GM21515 (cell line): ENCODE measurements around the gene PARP15.
"Not testable (repeated sequence)": the region's sequence is repeated elsewhere in the genome, so short reads cannot be mapped to it uniquely, and the experiment has no call there.

Experiments used
- ATAC-seq: cut with Tn5 transposase; IDR thresholded peaks from one replicate; pipeline ENCODE4 v1.9.1; 2021; ENCODE audit not compliant: unreplicated experiment

The PARP15 gene

DNA sequence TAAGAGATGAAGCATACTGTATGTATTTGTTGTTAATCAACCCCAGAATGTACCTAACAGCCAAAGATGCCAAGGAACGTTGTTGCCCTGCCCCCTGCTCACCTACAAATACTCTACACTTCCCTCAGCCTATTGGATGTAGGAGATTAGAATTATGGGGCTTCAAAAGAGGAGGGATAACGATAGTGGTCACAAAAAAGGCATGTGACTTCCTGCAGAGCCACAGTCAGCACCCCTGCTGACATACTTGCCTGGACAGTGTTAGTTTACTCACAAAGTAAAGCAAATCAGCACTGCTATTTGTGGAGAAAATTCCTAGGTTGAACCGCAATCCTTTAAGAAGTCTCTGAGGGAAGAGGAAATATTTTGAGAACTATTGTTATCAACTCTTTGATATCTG is 37.9 kb downstream of the PARP15 start:
- ATAC-seq, result no peak

DNA sequence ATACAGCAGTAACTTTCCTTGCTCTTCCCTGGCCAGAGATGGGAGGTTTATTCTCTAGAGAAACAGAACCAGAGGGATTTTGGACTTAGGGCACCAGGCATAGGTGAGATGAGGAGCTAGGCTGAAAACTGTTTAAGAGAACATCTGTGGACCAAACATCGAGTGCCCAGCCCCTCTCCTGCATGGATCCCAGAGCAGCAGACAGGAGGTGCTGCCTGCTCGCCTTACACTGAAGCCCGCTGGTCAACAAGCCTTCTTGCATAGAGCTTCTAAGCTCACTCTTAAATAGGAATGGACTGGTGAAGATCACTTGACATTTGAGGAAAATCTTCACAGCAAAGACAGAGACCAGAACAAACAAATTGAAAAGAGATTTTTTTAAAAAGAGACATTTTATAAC is 41.2 kb downstream of the PARP15 start:
- no peak for ATAC-seq

DNA sequence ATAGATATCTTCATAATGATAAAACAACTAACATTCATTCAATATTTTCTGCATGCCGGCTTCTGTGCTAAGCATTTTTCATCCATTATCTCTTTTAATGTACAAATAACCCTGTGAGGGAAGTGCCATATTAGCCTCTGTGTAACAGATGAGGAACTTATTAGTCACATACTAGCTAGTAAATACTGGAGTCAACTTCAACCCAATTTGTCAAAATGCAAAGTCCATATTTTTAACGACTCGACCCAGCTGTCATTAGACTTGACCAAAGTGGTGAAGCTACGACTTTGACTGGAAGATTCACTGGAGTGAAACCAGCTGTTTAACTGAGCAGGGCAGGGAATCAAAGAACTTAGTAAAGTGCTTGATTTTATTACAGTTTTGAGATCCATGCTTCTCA is 41.6 kb downstream of the PARP15 start:
- ATAC-seq, result no peak

DNA sequence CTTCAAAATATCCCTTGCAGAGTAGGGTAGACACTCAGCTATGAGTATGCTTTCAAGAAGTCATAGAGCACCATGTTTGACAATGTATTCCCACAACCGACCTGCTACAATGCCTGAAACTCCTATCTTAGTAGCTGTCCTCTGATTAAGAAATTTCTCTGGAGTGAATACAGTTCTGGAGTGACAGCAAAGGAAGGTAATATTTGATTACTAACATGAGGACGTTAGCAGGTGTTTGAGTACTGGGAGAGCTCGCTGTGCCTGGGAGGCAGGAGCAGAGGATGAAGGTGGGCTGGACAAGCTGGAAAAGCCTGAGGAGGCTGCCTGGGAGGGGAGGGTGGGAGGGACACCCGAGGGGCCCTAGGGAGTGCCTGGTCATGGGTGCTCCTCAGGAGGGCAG is 42.9 kb downstream of the PARP15 start:
- ATAC-seq, result no peak

DNA sequence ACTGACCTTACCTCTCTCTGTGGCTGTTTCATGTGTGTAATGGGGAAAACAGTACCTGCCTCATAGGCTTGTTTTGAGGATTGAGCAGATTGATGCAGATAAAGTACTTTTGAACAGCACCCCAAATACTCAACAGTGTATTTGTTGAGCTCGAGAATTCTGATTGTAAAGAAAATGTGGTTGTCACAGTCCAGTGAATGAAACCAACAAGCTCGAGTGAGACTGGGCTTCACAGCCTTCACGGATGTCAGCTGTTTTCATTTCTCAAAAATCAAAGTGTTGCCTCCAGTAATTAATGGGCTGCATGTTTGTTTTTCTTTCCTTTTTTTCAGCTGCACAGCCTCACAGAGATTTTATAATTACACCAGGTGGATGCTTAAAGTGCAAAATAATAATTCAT is 43.7 kb downstream of the PARP15 start:
- no peak for ATAC-seq

DNA sequence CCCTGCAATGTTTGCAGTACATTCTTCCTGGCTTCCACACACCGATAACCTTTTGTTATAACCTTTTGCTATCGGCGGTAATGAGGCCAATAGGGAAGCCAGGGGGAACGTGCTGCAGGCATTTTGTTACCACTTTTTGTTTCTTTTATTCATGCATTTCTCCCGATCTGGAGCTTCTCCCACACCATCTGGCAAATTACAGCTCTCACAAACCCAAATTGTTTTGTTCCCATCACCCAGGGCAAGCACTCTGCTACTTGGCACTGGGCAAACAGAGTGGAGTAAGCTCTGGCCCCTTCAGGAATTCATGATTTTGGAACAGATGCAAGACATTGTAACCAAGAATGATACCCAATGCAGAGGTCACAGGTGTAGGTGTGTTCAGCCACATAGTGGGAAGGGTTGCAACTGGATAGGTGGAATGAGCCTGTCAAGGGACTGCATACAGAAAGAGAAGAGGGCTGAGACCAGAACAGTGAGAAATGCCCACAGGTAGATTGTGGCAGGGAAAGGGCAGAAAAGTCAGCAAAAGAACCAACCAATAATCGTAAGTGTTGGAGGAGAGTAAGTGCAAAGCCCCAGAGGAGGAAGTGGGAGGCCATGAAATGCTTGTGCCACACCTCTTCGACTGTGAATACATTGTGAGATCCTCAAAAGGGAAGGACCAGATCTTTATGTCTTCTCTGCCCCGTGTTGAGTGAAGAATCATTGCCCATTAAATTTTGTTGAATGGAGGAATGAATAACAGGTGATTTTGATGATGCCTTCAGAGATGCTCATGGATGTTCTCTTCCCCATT is 45.8 kb downstream of the PARP15 start:
- ATAC-seq, result no peak

DNA sequence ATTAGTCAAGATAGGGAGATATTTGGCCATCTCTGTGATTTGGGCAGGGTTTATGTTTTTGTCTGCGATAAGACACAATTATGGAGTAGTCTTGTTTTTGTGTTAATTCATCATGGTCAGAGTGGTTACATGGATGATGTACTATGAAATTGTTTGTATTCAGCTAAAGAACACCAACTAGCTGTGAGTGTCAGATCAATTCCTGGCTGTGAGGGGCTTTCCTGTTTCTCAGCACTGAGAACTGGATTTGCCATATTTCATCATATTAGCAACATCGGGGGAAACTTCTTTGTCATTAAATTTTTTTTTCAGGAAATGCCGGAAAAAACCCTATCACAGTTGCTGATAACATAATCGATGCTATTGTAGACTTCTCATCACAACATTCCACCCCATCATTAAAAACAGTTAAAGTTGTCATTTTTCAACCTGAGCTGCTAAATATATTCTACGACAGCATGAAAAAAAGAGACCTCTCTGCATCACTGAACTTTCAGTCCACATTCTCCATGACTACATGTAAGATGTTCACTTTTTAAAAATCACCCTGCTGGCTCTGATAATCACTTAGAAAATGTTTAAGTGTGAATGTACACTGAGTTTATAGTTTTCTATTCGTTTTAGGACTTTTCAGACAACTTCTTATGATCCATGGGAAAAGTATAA is 49.2 kb downstream of the PARP15 start:
- no peak for ATAC-seq

DNA sequence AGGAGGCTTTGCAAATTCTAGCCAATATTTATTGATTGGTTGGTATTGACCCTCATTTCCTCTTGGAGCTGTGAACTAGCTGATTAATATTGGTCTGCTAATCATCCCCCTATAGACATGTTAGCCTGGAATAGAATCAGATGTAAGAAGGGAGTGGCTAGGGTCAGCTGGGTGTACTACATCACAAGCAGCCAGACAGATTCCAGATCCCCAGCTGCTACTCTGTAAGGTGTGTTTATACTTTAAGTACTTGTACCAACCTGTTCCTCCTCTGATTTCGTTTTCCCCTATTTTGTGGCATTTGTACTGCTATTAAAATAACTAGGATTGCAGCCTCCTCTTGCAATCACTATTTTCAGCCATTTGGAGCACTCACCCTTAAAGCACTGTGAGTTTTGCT is 49.9 kb downstream of the PARP15 start:
- ATAC-seq, result no peak

DNA sequence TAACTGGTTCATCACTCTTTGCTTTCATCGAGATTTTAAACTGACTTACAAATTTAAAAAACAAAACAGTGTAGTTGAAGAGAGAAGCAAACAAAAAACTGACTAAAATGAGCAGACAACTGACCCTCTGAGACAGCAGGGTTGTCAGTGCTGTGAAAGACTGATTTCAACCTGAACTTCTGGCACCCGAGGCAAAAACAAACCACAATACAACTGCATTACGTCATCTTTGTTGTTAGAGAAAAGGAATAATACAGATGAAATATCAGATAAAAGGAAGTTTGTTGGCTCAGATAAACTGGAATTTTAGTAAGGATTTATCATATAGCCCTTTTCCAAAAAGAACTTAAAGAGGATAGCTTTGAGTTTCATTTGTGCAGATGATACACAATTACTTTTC is 51.1 kb downstream of the PARP15 start:
- ATAC-seq, result no peak

DNA sequence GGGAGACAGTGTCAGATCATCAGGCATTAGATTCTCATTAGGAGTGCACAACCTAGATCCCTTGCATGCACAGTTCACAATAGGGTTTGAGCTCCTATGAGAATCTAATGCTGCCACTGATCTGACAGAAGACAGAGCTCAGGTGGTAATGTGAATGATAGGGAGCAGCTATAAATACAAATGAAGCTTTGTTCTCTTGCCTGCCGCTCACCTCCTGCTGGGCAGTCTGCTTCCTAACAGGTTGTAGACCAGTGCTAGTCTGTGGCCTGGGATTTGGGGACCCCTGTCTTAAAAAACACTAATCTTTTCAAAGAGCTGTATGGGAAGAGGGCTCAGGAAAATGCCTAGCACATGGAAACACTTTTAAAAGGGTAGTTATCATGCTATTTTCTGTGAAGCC is 52.3 kb downstream of the PARP15 start:
- ATAC-seq, result no peak

DNA sequence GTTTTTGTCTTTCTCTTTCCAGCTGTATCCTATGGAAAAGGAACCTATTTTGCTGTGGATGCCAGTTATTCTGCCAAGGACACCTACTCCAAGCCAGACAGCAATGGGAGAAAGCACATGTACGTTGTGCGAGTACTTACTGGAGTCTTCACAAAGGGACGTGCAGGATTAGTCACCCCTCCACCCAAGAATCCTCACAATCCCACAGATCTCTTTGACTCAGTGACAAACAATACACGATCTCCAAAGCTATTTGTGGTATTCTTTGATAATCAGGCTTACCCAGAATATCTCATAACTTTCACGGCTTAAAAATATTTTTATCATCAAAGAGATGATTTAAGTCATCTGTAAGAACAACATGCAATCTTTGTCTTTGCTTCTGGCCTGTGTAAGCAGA is 58.3 kb downstream of the PARP15 start:
- ATAC-seq, result no peak

DNA sequence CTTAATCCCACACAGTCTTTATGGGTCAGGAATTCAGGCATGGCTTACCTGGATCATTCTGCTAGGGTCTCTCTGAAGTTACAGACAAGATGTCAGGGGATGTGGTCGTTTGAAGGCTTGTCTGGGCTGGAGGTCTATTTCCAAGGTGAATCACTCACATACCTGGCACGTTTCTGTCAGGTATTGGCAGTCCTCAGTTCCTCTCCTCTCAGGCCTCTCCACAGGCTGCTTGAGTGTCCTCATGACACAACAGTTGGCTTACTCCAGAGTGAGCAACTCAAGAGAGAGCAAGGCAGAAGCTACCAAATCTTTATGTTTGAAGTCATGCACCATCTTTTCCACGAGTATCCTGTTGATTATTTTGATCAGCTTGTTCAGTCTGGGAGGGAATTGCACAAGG is 59.2 kb downstream of the PARP15 start:
- no peak for ATAC-seq

DNA sequence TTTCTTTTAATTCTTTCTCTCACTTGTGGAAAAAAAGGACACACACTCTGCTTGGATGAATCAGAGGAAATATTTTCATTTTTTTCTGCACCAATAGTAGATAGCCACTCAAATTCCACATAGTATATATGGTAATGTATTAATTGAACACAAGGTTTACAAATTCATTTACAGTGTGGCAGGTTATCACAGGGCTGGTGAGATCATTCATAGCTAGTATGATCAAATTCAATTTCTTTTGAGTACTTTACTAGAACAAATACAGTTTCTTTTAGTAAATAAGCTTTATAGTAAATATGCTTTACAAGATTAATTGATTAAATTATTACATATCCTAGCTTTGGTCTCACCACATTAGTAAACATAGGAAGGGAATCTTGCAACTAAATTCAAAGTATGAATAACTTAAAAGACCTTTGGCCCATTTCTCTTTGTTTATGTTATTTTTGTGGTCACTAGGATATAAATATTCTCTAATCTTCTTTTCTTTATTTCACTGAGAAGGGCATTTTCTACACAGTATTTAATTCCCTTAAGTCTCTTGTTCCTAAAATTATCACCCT is 63.1 kb downstream of the PARP15 start:
- no peak for ATAC-seq

DNA sequence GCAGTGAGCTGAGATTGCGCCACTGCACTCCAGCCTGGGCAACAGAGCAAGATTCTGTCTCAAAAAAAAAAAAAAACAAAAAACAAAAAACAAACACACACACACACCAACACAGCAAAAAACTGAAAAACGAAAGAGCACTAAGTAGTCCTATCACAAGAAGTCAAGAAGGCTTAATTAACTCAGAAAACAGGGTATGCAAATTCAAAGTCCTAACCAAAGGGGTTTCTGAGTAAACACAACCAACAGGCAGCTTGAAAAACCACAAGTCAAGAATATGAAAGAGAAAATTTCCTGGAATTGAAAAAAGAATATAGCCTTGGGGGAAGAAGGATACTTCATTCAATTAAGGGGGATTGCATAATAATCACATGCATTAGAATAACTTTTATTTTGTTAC is 65.5 kb downstream of the PARP15 start:
- peak; percentile 82 for ATAC-seq

DNA sequence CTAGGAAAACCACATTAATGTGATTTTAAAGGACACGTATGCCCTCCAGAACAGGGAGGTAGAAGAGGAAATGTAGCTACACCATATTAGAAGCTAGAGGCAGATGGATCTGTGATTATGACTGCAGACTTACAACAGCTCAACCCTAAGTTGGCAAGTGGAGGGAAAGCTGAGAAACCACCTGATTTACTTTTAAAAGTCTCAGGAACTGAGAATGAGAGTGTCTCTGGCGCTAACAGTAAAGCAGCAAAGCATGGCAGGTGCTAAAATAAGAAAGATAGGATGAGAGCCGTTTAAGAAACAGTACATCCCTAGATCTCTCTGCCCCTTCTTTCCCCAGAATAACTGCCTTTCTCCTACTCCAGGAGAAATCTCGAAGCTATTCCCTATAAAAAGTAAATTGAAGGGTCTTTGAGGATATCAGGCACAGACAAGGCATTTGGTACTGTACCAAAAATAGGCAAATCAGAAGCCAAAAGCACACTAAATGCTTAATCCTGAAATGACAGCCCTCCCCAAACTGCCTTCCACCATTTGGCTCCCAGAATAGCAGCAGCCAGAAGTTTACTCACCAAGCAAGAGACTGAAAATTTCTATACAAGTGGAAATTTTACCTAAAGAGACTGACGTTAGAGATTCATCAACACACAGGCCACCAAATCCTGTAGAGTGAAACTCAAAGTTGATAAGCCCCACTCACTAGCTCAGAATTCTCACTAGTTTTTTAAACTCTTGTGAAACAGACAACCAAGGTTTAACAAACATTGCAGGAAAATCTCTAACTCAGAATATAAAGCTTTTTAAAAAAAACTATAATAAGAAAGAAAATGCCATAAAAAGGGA is 68.9 kb downstream of the PARP15 start:
- ATAC-seq, result no peak

DNA sequence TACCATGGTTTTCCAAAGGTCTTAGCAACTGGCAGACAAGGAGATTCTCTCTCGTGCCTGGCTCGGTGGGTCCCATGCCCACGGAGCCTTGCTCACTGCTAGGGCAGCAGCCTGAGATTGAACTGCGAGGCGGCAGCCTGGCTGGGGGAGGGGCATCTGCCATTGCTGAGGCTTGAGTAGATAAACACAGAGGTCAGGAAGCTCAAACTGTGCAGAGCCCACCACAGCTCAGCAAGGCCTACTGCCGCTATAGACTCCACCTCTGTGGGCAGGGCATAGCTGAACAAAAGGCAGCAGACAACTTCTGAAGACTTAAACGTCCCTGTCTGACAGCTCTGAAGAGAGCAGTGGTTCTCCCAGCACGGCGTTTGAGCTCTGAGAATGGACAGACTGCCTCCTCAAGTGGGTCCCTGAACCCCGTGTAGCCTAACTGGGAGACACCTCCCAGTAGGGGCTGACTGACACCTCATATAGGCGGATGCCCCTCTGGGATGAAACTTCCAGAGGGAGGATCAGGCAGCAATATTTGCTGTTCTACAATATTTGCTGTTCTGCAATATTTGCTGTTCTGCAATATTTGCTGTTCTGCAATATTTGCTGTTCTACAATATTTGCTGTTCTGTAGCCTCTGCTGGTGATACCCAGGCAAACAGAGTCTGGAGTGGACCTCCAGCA is 73.9 kb downstream of the PARP15 start:
- ATAC-seq, result not testable (repeated sequence)

DNA sequence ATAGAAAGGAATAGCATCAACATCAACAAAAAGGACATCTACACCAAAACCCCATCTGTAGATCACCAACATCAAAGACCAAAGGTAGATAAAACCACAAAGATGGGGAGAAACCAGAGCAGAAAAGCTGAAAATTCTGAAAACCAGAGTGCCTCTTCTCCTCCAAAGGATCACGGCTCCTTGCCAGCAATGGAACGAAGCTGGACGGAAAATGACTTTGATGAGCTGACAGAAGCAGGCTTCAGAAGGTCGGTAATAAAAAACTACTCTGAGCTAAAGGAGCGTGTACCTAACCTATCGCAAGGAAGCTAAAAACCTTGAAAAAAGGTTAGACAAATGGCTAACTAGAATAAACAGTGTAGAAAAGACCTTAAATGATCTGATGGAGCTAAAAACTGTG is 74.5 kb downstream of the PARP15 start:
- not testable (repeated sequence) for ATAC-seq

DNA sequence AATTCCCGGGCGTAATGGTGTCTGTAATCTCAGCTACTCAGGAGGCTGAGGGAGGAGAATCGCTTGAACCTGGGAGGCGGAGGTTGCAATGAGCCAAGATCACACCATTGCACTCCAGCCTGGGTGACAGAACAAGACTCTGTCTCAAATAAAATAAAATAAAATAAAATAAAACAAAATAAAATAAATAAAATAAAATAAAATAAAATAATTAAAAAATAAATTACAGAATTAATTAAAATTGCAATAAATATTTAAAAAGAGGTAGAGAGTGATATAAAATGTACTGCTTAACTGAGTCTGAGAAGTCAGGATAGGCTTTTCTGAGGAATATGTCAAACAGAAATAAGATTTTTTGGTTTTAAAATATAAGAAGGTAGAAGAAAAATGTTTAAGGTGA is 80.9 kb downstream of the PARP15 start:
- not testable (repeated sequence) for ATAC-seq

DNA sequence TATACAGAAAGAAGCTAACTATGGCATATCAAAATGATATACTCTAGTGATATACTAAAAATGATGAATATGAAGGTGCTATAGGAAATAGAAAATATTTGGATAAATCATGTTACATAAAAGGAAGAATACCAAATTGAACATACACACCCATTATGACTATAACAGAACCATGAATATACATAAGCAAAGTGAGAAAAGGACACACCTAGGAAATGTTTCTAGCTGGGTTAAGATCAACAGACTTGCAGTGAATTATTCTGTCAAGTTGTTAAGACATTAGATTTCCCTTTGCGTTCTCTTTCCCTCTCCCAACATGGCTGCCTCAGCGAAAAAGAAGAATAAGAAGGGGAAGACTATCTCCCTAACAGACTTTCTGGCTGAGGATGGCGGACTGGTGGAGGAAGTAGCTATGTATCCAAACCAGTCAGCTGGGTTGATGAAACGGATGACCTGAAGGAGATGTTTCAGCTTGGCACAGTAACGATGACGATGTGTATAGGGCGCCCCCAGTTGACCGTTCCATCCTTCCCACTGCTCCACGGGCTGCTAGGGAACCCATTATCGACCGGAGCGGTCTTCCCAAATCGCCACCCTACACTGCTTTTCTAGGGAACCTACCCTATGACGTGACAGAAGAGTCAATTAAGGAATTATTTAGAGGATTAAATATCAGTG is 83.0 kb downstream of the PARP15 start:
- ATAC-seq, result no peak

DNA sequence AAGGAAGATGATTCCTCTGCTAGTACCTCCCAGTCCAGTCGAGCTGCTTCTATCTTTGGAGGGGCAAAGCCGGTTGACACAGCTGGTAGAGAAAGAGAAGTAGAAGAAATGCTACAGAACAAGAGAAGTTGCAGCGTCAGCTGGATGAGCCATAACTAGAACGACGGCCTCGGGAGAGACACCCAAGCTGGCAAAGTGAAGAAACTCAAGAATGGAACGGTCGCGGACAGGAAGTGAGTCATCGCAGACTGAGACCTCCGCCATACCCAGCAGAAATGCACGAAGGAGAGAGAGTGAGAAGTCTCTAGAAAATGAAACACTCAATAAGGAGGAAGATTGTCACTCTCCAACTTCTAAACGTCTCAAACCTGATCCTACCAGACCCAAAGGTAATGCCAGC is 84.2 kb downstream of the PARP15 start:
- ATAC-seq, result no peak
